GM10266 (cell line): ENCODE data around the gene MPZL3.
A peak's percentile ranks its signal among the peaks of the same experiment; 100 is the strongest.

ENCODE experiments used
- DNase-seq: peaks from one replicate; pipeline ENCODE4 v3.0.0; 2012; ENCODE audit errors: extremely low spot score
- TF ChIP-seq, protein P1 (sequence below): IDR thresholded peaks from 2 replicates; pipeline ENCODE4 v1.5.1; 2012; ENCODE audit warnings: mild to moderate bottlenecking, low read depth; ENCODE audit not compliant: control insufficient read depth, insufficient read depth; ENCODE audit errors: missing control alignments

The MPZL3 gene

GRCh38 chr11:118247041-118247440 is 5.1 kb downstream of the MPZL3 start:
- TF ChIP-seq, protein P1, sequence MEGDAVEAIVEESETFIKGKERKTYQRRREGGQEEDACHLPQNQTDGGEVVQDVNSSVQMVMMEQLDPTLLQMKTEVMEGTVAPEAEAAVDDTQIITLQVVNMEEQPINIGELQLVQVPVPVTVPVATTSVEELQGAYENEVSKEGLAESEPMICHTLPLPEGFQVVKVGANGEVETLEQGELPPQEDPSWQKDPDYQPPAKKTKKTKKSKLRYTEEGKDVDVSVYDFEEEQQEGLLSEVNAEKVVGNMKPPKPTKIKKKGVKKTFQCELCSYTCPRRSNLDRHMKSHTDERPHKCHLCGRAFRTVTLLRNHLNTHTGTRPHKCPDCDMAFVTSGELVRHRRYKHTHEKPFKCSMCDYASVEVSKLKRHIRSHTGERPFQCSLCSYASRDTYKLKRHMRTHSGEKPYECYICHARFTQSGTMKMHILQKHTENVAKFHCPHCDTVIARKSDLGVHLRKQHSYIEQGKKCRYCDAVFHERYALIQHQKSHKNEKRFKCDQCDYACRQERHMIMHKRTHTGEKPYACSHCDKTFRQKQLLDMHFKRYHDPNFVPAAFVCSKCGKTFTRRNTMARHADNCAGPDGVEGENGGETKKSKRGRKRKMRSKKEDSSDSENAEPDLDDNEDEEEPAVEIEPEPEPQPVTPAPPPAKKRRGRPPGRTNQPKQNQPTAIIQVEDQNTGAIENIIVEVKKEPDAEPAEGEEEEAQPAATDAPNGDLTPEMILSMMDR = no peak
- DNase-seq = no peak

DNA sequence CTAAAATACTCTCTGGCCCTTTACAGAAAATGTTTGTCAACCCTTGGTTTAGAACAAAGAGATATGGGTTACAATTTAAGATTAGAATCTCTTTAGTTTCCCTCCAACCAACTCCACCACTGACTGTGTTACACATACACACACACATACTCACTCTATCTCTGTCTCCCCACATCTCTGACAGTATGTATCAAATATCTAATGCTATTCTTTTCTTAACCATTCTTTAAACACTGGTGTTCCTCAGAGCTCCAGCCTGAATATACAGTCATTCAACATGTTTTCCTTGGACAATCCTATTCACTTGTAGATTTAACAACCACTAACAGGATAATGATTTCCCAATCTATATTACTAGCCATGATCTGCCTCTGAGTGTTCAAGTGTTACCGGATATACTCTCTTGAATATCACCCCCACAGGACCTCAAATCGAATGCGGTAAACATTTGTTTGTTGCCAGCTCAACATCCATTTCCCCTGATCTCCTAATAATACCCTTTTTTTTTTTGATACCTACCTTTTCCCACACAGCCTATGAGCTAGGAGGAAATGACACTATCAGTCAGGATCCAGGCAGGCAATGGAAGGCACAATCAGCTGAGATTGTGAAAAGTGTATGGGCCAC is 6.1 kb downstream of the MPZL3 start:
- no peak for DNase-seq
- TF ChIP-seq, protein P1 = no peak

DNA sequence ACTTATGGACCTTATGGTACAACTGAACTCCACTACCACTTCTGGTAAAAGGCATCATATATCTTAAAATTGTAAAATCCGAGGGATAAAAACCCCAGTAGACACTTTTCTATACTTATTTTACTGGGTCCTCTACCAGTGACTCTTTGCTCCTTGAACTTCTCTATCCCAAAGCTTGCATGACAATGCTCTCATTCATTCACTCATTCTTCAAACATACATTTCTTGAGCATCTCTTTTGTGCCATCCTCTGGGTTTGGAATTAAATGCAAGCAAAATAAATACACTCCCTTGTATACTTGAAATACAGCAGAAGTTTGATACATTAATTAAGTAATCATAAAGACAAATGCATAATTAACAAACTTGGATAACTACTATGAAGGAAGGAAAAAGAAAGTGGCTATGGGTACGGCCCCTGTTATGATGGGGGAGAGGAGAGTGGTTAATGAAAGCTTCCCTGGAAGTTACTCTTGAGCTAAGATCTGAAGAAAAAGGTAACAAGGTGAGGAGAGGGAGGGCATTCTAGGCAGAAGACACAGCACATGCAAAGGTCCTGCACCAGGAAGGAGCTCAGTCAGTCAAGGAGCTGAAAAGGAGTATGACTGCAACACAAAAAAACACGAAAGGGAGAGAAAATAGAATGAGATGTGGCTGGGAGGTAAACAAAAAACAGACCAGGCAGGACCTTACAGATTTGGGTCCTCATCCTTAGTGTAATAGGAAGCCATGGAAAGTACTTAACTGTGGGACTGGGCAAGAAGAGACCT is 8.0 kb downstream of the MPZL3 start:
- no peak for DNase-seq
- TF ChIP-seq, protein P1 = no peak

GRCh38 chr11:118243161-118243560 is 9.0 kb downstream of the MPZL3 start:
- TF ChIP-seq, protein P1 = no peak
- no peak for DNase-seq

DNA sequence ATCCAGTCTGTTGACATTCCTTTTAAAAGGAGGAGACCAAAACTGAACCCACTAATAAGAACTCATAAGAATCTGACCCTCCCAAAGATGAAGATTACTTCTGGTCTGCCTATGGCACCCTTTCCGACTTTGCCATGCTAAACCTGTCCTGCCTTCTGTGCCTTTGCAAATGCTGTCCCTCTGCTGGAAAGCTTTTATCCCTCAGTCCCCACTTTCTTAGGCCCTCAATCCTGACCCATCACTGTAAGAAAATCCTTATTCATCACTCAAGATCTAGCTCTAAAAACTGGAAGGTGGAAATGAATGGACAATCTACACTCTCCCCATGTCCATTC is 10.4 kb downstream of the MPZL3 start:
- no peak for DNase-seq
- TF ChIP-seq, protein P1 = no peak

DNA sequence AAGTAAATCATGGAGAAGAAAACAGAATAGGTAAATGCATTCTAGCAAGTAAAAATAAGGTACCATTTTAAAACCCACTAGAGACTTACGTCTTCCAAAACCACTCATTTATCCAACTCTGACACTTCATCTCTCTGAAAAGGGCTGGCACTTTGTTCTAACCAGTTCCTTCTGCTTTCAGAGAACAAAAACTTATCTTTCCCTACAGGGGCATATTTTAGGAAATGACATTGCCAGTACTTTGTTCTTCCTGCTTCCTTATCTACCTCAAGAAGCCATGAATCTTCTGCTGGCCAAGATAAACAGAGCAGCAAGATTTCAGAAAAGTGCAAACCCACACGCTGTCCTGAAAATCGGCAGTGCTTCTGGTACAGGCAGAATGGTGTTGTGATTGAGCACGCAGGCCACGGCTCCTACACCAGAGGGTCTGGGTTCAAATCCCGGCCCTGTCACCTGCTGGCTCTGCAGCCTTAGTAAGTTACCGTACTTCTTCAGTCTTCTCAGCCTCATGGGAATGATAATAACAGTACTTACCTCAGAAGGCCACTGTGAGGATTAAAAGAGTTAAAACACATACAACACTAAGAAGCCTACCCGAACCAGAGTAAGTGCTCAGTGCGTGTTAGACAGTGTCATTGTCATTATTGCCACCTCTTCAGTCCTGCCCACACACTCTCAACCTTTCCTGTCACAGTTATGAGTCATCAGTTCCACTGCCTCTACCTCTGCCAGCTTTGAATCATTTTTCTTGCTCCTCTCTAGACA is 11.0 kb downstream of the MPZL3 start:
- DNase-seq = peak; percentile 42
- TF ChIP-seq, protein P1 = no peak
